HL-60 (cell line): ENCODE results near the gene ATP10A.

ENCODE experiments used
- DNase-seq, 2 experiments: peaks; one replicate each; pipeline ENCODE4 v3.0.0-alpha.2; 2010 to 2020; ENCODE audit warnings: low read depth in 1 of 2, low spot score in 1 of 2
- H3K27ac ChIP-seq: fragments of 250-450 bp; sonication (Bioruptor Pico); replicated peaks from 2 replicates; pipeline ENCODE4 v1.5.1; 2020; ENCODE audit warnings: mild to moderate bottlenecking, moderate library complexity
- H3K27me3 ChIP-seq: fragments of 250-450 bp; sonication (Bioruptor Pico); 2 replicates; pipeline ENCODE4 v1.5.1; 2021; ENCODE audit warnings: mild to moderate bottlenecking, moderate library complexity; ENCODE audit not compliant: insufficient read depth, poor library complexity, severe bottlenecking
- H3K4me3 ChIP-seq: replicated peaks from 2 replicates; pipeline ENCODE4 v1.5.1; 2011; ENCODE audit warnings: mild to moderate bottlenecking, control low read depth, low read length; ENCODE audit not compliant: insufficient read depth
- CTCF ChIP-seq: IDR thresholded peaks from one replicate; pipeline ENCODE4 v1.5.1; 2011; ENCODE audit warnings: low read length, control low read depth, inconsistent platforms; ENCODE audit not compliant: insufficient read depth
- GABPA ChIP-seq: IDR thresholded peaks from 2 replicates; pipeline ENCODE4 v1.6.1; 2012; ENCODE audit warnings: low read depth
- POLR2AphosphoS5 ChIP-seq: IDR thresholded peaks from 2 replicates; pipeline ENCODE4 v1.6.1; 2012; ENCODE audit warnings: low read depth
- REST ChIP-seq: IDR thresholded peaks from 2 replicates; pipeline ENCODE4 v1.6.1; 2012; ENCODE audit warnings: low read depth; ENCODE audit not compliant: insufficient replicate concordance
- SPI1 ChIP-seq: IDR thresholded peaks from 2 replicates; pipeline ENCODE4 v1.6.1; 2012; ENCODE audit warnings: low read depth, mild to moderate bottlenecking, borderline replicate concordance

Gene ATP10A

GRCh38 chr15:25667829-25668228 is 195.3 kb downstream of the ATP10A start:
- Histone ChIP-seq H3K27ac (no peak overlapping the region), H3K4me3 (no peak overlapping the region), H3K27me3 (peaks cover 2% of the 10 kb centered on the region)
- DNase-seq: no peak
- TF ChIP-seq POLR2AphosphoS5: no peak
- no peak for TF ChIP-seq REST
- no peak for TF ChIP-seq GABPA
- no peak for TF ChIP-seq CTCF
- no peak for TF ChIP-seq SPI1

- Histone ChIP-seq H3K4me3 (no peak overlapping the region), H3K27me3 (peaks cover 2% of the 10 kb centered on the region), H3K27ac (no peak overlapping the region)
- DNase-seq: no peak
- TF ChIP-seq REST: no peak
- no peak for TF ChIP-seq POLR2AphosphoS5
Measured at GRCh38 chr15:25665913-25666312, 197.2 kb downstream of the ATP10A start.

GRCh38 chr15:25664761-25665160 is 198.4 kb downstream of the ATP10A start:
- Histone ChIP-seq H3K27me3 (peaks cover 1% of the 10 kb centered on the region), H3K27ac (no peak overlapping the region), H3K4me3 (no peak overlapping the region)
- no peak for DNase-seq
- TF ChIP-seq REST (no peak), SPI1 (no peak), POLR2AphosphoS5 (no peak), GABPA (no peak), CTCF (no peak)

GRCh38 chr15:25663515-25663914 is 199.6 kb downstream of the ATP10A start:
- TF ChIP-seq SPI1 (no peak), REST (no peak), GABPA (no peak), POLR2AphosphoS5 (no peak), CTCF (no peak)
- Histone ChIP-seq H3K27ac (no peak overlapping the region), H3K27me3 (no peaks in the 10 kb centered on the region), H3K4me3 (no peak overlapping the region)
- no peak for DNase-seq
